ENCODE measurements around the gene HOXC11.

HOXC11 gene

DNA sequence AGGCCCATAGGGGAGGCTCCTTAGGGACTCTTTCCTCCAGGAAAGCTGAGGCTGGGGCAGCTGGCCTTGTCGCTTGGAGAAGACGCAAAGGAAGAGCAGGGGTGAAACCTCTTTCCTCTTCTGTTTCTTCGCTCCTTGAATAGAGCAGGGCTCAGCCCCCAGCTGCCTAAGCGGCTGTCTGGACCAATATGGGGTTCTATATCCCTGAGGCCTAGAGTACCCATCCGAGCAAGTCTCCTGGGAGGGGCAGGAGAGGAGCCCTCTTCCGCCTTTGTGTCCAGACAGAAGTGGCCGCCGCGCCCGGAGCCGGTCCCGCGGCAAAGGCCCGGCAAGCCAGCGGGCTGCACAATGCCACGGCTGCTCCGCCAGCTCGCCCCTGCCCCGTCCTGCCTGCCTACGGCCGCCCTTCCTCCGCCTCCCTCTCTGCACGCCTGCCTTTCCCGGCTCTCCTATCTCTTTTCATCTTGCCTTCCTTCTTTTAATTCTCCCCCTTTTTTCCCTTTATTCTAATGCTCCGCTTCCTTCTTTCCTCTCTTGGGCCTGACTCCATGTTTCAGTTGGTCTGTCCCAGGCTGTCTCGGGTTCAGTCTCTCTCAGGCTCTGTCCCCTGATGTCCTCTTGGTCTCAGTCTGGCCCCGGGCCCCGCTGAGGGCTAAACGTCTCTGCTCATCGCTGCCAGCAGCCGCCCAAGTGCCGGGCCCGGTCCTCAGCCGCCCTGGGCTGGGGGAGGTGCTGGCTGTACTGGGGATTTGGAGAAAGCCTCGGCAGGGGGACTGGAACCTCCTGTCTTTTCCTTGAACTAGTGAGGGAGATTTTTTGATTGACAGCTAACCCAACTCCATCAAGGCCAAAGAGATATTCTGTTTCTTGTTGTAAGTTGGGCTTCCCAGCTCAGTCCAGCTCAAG lies 24.5 kb downstream of the HOXC11 start:
- DNase-seq (ENCODE audit: low read depth, low spot score), result no peak

DNA sequence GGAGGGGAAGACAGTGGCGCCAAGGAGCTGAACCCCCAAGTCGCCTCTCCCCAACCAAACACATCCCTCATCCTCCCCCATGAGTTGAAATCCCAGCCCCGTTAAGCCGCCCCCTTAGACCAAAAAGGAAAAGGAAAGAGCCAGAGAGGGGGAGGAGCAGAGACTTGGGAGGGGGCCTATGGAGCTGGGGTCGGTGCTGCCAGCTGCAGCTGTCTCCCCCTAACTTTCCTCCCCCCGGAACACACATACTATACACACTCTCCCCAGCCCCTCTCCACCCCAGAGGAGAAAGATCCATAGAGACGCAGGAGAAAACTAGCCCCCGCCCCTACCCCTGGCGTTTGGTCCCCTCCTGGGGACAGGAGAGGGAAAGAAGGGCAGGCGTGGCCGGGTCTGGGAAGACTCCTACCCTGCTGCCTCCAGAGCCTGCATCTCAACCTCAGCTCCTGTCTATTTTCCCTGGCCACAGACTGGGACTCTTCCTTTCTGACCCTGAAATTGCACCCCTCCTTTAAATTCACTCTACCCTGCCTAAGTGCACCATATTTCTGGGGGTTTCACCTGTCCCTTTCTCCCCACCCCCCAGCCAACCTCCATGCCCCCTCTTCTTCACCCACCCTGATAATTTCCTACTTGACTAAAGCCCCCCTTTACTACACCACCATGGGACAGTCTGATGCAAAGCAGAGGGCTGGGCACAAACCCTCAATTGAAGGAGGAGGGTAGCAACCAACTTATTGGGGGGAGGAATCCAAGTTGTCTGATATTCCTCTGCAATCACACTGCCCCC lies 25.4 kb downstream of the HOXC11 start:
- DNase-seq (ENCODE audit: low read depth, low spot score), result no peak

DNA sequence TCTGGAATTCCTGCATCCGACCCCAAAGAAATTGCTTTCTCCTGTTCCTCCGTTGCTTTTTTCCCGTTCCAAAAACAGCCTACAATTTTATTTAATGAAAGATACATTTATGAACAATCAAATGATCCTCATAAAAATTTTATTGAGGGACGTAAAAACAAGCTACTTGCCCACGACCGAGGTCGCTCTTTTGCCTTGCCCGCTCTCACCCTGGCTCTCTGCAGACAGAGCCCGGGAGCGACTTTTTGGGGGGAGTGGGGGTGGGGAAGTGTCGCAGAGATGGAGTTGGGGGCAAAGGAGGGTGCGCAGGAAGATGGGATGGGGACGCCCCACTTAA lies 25.9 kb downstream of the HOXC11 start:
- DNase-seq (ENCODE audit: low read depth, low spot score), result no peak

DNA sequence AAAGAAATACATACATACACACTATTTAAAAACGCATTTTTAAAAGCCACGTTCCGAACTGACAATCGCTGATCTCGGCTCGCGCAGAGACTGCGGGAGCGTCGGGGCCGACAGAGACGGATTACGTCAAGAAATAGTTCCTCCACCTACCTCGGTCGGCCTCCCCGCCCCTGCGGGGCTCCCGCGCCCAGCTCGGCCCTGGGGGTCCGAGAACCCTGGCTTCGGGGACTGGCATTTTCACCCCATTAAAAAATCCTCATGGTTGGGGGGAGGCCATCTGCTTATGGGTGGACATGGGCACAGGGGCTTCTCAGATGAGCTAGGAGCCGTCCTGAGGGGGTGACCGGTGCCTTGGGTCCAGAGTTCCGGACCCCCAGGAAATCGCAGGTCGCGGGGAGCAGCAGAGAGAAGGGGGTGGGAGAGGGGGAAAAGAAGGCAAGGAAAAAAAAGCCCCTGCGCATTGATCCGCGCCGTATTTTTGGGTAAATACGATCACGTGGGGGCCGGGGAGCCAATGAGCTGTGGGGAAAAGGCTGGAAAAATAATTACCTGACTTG lies 26.7 kb downstream of the HOXC11 start:
- no peak for DNase-seq (ENCODE audit: low read depth, low spot score)

DNA sequence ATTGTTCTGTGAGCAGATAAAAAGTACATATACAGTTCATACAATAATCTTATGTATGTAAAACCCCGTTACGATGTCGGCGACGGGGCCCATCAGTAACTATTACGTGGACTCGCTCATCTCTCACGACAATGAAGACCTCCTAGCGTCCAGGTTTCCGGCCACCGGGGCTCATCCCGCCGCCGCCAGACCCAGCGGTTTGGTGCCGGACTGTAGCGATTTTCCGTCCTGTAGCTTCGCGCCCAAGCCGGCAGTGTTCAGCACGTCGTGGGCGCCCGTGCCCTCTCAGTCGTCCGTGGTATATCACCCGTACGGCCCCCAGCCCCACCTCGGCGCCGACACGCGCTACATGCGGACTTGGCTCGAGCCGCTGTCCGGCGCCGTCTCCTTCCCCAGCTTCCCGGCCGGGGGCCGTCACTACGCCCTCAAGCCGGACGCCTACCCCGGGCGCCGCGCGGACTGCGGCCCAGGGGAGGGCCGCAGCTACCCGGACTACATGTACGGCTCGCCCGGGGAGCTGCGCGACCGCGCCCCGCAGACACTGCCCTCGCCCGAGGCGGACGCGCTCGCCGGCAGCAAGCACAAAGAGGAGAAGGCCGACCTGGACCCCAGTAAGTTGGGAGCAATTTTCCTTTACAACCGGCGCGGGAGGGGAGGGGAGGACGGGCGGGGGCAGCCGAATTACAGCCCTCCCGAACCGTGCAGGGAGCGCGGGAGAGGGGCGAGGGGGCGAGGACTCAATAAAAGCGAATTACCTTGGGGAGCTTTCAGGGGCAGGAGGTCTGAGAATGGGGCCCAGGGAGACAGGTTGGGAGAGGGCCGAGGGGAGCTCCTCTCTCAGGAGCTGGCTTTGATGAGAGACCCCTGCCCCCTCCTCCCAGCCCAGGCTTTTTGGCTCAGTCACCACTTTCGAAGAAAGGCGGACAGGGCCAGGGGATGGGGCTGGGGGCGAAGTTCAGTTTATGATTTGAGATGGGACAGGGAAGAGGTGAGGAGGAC lies 27.5 kb downstream of the HOXC11 start, which contains the start of gene HOXC9:
Gene HOXC9, plus strand, starts transcription at position 46 of the 999 bp plus-strand sequence. Its CDS starts 28 bp downstream, at position 74.
- DNase-seq (ENCODE audit: low read depth, low spot score), result no peak

DNA sequence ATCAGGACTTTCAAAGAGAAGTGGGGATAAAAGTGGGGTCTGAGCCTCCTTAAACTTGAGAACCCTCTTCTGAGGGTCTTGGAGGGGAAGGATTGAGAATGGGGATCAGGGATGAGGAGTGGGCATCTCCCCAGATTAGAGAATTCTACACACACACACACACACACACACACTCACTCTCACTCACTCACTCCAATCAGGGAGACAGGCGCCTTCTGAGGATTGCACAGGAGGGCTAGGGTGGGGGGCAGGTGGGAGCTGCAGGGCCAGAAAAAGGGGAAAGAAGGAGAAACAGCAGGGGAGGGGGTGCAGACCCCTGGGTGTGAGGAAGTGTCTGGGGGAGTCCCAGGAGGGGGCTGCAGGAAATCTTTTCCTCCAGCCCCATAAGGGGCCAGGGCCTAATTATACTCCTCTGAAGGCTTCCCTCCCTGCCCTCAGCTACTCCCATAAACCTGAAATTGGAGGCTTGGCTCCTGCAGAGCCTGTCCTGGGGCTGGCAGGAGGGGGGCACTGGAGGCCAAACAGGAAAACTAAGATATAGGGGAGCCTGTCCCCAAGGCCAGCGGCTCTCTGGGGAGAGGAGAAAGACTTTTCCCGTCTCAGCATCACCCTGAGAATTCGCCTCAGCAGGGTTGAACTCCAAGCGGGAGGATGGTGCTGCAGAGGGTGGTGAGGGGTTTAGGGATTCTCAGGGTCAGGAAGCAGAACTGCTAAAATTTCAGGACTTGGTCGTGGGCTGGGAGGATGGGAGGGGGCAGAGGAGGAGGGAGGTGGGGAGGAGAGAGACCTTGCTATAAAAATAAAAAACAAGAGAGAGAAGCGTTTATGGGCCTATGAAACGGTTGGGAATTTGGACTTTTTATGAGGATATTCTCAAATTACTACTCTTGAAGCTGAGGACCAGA lies 28.6 kb downstream of the HOXC11 start:
- DNase-seq (ENCODE audit: low read depth, low spot score), result no peak

DNA sequence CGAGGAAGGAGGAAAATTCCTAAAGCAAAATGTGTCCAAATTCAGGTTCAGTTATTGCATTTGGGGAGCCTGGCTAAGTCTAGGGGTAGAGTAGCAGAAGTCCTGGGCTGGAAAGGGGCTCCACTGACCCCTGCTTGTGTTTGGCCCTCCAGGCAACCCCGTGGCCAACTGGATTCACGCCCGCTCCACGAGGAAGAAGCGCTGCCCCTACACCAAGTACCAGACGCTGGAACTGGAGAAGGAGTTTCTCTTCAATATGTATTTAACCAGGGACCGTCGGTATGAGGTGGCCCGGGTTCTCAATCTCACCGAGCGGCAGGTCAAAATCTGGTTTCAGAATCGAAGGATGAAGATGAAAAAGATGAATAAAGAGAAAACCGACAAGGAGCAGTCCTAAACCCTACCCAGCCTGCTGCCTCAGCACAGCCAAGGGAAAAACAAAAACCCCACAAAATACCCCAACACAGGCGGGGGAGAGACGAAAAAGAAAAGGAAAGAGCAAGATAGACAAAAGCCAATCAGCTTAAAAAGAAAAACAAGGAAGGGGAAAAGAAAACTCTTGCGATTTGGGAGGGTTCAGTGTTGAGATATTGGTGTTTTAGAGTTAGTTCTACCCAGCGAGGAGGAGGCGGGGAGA lies 29.5 kb downstream of the HOXC11 start:
- DNase-seq (ENCODE audit: low read depth, low spot score), result no peak

DNA sequence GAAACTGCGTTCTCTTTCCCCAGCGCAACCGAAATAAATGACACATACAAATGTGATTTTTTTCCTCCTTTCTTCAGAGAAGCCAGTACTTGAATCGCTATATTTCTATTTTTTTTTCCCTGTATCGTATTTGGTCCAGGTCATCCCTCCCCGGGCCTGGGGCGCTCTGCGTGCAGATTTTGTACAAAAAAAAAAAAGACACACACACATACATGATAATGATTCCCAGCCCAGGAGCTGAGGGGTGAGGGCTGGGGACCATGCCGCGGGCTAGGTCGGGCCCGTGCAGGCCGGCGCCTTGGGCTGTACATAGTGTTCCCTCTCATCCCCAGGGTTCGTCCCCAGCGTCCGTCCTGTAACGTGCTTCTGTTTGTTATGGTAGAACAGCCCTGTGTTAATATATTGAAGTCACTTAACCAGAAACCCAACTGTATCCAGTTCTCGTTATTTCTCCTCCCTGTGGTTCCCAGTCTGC lies 30.0 kb downstream of the HOXC11 start:
- no peak for DNase-seq (ENCODE audit: low read depth, low spot score)

DNA sequence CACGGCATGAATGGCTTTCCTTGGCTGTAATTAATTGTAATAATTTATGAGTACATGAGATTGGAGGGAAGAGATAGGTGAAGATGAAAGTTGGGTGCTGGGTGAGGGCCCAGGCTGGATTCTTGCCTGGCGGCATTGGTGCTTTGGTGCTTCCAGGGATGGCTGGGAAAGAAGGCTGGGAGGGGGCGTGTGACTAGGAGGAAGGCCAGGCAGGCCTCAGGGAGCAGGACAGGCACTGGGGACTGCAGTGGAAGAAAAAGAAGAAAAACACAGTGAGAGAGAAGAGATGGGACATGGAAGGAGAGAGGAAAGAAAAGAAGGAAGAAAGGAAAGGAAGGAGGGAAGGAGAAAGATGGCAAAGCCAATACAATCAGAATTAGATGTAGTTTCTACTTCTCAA lies 30.7 kb downstream of the HOXC11 start:
- DNase-seq (ENCODE audit: low read depth, low spot score), result no peak

DNA sequence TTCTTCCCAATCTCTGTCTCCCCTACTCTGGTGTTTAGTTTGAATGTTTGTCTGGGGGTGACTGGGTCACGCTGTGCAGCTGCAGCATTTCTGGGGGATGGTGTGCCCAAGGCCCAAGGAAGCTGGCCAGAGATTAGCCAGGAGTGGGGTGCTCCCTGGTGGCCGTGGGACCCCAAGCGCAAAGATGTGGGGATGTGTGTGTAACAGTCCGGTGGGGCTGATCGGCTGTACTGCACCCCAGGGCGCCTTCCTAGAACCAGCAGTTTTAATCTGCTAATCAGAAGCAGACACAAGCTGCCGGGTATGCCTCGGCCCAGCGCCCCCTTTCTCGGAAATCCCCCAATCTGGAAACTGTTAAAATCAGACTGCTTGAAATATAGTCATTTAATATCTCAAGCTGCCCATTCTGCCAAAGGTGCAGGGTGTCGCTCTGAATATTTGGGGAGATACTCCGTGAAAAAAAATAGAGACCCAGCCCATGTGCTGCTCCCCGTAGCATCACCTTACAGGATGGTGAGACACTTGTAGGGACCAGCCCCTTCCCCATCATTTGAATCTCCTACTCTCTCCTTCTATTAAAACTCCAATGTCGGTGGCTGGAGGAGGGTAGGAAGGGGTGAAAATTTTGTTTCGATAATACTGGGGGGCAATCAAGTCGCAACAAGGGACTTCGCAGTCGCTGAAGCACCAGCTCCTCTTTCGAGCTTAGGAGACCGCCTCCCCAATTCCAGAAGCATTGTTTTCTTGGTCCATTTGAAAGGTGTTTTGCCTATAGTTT lies 31.3 kb downstream of the HOXC11 start:
- DNase-seq (ENCODE audit: low read depth, low spot score), result no peak

DNA sequence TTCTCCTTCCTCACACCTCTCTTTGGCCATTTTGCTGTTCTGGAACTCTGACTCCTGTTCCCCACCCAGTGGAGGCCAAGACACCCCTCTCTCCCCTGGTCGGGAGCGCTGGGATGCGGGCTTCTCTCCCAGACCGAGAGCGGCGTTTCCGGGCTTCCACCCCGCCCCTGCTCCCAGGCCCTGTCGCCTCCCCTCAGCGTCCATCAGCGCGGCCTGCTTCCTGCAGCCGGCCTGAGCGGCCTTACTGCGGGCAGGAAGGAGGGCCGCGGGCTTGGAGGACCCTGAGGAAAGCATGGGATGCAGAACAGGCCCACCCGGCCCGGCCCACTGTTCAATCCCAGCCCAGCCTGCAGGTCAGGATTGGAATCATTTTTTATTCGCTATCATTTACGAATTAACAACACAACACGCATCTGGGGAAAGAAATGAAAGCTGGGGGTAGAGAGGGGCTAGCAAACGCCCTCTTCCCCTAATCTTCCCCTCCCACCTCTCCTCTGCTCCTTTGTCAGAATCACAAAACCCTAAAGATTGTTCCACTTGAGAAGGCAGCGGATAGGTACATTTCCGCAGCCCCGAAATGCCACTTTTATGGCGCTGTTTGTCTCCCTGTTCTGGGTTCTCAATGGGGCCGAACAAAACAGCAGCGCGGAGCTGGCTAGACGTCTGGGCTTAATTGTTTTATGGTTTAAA lies 32.1 kb downstream of the HOXC11 start:
- DNase-seq (ENCODE audit: low read depth, low spot score), result no peak

DNA sequence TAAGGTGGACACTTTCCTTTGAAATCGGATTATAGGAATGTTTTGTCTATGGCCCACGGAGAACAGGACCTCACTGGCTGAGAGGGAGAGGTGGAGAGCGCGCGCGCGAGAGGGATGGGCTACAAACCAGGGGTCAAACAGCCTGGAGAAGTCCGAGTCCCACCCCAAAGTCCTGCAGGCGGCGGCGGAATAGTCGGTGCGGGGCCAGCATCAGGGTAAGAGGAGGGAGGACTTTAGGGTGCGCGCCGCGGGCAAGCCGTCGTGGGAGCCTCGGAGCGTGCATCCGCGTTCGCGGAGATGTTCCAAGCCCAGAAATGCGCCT lies 32.6 kb downstream of the HOXC11 start:
- DNase-seq (ENCODE audit: low read depth, low spot score), result no peak

DNA sequence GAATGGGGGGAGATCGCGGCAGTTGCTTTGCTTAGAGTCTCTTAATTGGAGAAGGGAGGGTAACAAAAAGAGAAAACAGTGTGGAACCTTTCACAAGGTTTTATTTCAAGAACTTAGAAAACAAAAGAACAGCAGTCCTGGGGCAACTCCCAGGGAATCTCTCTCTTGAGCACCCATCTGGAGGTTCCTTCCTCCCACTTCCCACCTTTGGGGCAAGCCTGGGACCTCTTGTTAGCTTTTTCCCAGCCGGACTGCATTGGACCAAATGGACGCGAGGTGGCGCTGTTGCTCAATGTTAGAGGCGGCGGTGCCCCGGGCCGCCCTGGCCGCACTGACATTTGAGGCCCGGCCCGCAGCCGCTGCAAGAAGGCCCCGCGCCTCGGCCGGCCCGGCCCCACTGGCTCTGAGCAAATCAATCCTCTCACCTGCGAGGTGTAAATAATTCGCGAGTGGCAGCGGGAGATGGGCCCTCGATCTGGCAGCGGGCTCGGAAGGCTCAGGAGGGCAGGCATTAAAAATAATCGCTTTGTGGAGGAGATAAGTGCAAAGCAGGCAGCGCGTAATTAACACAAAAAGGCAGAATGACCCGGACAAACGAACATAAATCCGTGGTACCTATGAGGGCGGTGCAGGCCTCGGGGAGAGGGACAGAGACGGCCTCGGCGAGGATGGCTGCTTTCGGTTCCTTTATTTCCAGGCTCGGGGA lies 33.1 kb downstream of the HOXC11 start:
- DNase-seq (ENCODE audit: low read depth, low spot score), result peak; percentile 90

DNA sequence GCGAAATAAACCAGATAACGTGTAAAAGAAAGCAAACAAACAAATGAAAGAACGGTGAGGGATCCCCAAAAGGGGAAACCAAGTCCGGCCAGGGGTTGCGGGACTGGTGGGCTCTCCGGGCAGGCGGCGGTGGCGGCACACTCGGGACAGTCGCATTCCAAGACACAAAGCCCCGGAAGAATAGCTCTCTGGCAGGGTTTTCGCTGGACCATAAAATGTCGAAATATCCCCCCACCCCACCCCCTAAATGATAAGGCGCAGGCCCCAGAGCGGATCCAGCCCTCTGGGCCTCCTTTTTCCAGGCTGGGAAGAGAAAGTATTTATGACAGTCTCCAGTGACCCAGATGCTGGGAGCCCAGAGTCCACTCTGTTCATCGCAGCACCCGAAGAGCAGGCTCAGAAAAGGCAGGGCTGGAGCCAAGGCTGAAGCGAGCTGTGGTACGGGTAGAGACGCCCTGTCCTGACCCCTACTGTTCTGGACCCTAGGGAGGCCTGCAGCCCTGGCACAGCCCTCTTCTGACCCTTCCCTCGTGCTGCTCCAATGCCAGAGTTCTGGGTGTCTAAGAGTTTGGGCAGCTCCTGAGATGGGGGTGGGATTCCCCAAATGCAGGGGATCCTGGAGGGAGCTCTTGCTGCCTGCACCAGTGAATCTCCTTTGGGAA lies 33.8 kb downstream of the HOXC11 start:
- DNase-seq (ENCODE audit: low read depth, low spot score), result no peak

DNA sequence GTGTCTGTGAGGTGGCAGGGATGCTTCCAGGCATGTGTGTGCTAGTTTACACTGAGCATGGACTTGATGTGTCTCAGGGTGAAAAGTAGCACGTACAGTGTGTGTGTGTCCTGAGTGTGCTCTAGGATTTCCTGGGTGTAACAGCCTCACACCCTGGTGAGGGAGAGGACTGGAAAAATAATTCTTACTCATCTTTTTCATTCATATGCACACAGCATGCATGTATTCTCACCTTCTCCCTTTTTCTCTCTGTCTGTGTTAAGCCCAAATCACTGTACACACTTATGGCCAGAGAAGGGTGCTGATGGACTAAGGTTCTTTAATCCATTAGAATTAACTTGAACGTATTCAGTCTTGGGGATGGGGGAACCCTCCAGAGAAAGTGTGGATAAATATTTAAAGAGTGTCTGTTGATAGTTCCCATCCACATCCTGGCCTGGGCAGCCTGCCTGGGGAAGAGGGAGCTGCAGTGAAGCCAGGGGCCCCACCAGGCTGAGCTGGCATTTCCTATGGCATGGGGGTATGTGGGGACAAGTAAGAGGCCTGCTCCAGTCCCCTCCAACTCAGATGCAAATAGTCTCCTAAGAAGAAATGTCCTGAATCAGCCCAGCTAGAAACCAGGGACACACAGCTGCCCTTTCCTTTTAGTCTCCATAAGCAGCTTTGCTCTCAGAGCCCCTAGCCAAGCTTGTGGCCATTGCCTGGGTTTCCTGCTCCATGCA lies 34.8 kb downstream of the HOXC11 start:
- DNase-seq (ENCODE audit: low read depth, low spot score), result no peak

DNA sequence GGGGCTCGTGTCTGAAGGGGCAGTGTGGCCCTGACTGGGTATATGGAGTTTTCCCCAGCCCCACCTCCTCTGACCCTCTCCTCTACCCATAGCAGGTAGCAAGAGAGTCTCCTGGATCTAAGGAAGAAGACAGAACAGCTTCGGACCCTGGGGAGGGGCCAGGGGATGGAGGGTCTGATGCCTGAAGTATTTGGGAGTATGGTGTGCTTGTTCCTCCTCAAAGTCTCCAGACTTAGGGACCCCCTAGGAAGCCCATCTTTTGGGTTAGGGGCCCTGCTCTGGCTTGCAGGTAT lies 35.3 kb downstream of the HOXC11 start:
- DNase-seq (ENCODE audit: low read depth, low spot score), result no peak
